Measurements from ENCODE around the gene HSD17B11. TPM values are rescaled to one million over a fixed set of nuclear protein-coding genes. Genes with fewer than 3 reads are reported as not detected.
A peak's percentile ranks its signal among the peaks of the same experiment; 100 is the strongest.
"Not testable (repeated sequence)": the region's sequence is repeated elsewhere in the genome, so short reads cannot be mapped to it uniquely, and the experiment has no call there.

The HSD17B11 gene
- total RNA-seq, 1 donor: 49.6 TPM

- Histone ChIP-seq H3K9me3 (ENCODE audit: low read depth, low read length) (no peaks in the 10 kb centered on the region), H3K36me3 (ENCODE audit: insufficient read depth, low read length) (no peaks in the 10 kb centered on the region), H3K79me2 (ENCODE audit: insufficient read depth, low read length) (peaks cover 27% of the 10 kb centered on the region), H4K20me1 (ENCODE audit: insufficient read depth, low read length) (peaks cover 3% of the 10 kb centered on the region), H3K4me2 (ENCODE audit: insufficient read depth, low read length) (peak overlapping the region; percentile 17), H3K27me3 (ENCODE audit: insufficient read depth, low read length) (no peaks in the 10 kb centered on the region), H2AFZ (ENCODE audit: low read length) (peak overlapping the region; percentile 47), H3K27ac (ENCODE audit: low read depth, low read length) (no peak overlapping the region), H3K4me3 (ENCODE audit: insufficient read depth, low read length) (no peak overlapping the region), H3K4me1 (ENCODE audit: insufficient read depth, low read length) (peaks cover 16% of the 10 kb centered on the region)
- no peak for TF ChIP-seq CTCF (IDR thresholded peaks at IDR 0.05; ENCODE audit: extremely low read depth, low read depth, low read length)
- no peak for DNase-seq (ENCODE audit: insufficient read length, low spot score, missing footprints)
Measured at GRCh38 chr4:87419578-87420249, 28.7 kb upstream of the HSD17B11 start.

GRCh38 chr4:87418410-87418809 is 27.4 kb upstream of the HSD17B11 start:
- not testable (repeated sequence) for H4K20me1 ChIP-seq (ENCODE audit: insufficient read depth, low read length); H3K4me3 ChIP-seq (ENCODE audit: insufficient read depth, low read length); H3K36me3 ChIP-seq (ENCODE audit: insufficient read depth, low read length); H3K27me3 ChIP-seq (ENCODE audit: insufficient read depth, low read length); DNase-seq (ENCODE audit: insufficient read length, low spot score, missing footprints); H3K27ac ChIP-seq (ENCODE audit: low read depth, low read length); H3K4me1 ChIP-seq (ENCODE audit: insufficient read depth, low read length); H3K4me2 ChIP-seq (ENCODE audit: insufficient read depth, low read length); H3K9me3 ChIP-seq (ENCODE audit: low read depth, low read length); H2AFZ ChIP-seq (ENCODE audit: low read length)
- H3K79me2 ChIP-seq (ENCODE audit: insufficient read depth, low read length): peaks cover 14% of the 10 kb centered on the region

- H3K4me2 ChIP-seq (ENCODE audit: insufficient read depth, low read length): no peak overlapping the region
- no peak overlapping the region for H3K4me3 ChIP-seq (ENCODE audit: insufficient read depth, low read length)
- H3K9me3 ChIP-seq (ENCODE audit: low read depth, low read length): no peaks in the 10 kb centered on the region
- H3K4me1 ChIP-seq (ENCODE audit: insufficient read depth, low read length): peaks cover 3% of the 10 kb centered on the region
- peaks cover 2% of the 10 kb centered on the region for H3K79me2 ChIP-seq (ENCODE audit: insufficient read depth, low read length)
- no peaks in the 10 kb centered on the region for H3K27me3 ChIP-seq (ENCODE audit: insufficient read depth, low read length)
- no peak overlapping the region for H2AFZ ChIP-seq (ENCODE audit: low read length)
- no peaks in the 10 kb centered on the region for H4K20me1 ChIP-seq (ENCODE audit: insufficient read depth, low read length)
- no peak overlapping the region for H3K27ac ChIP-seq (ENCODE audit: low read depth, low read length)
- no peak for DNase-seq (ENCODE audit: insufficient read length, low spot score, missing footprints)
- no peaks in the 10 kb centered on the region for H3K36me3 ChIP-seq (ENCODE audit: insufficient read depth, low read length)
- no peak for TF ChIP-seq CTCF (IDR thresholded peaks at IDR 0.05; ENCODE audit: extremely low read depth, low read depth, low read length)
Measured at GRCh38 chr4:87416965-87417364, 26.0 kb upstream of the HSD17B11 start.

- Histone ChIP-seq H4K20me1 (ENCODE audit: insufficient read depth, low read length) (no peaks in the 10 kb centered on the region), H3K4me2 (ENCODE audit: insufficient read depth, low read length) (no peak overlapping the region), H2AFZ (ENCODE audit: low read length) (no peak overlapping the region), H3K79me2 (ENCODE audit: insufficient read depth, low read length) (no peaks in the 10 kb centered on the region), H3K27ac (ENCODE audit: low read depth, low read length) (no peak overlapping the region), H3K36me3 (ENCODE audit: insufficient read depth, low read length) (no peaks in the 10 kb centered on the region), H3K4me1 (ENCODE audit: insufficient read depth, low read length) (peaks cover 4% of the 10 kb centered on the region), H3K9me3 (ENCODE audit: low read depth, low read length) (no peaks in the 10 kb centered on the region), H3K4me3 (ENCODE audit: insufficient read depth, low read length) (no peak overlapping the region), H3K27me3 (ENCODE audit: insufficient read depth, low read length) (no peaks in the 10 kb centered on the region)
- TF ChIP-seq CTCF (IDR thresholded peaks at IDR 0.05; ENCODE audit: extremely low read depth, low read depth, low read length): no peak
- no peak for DNase-seq (ENCODE audit: insufficient read length, low spot score, missing footprints)
Measured at GRCh38 chr4:87414816-87415215, 23.8 kb upstream of the HSD17B11 start.
